GM21737 (cell line): ENCODE measurements around the gene CFAP46.

Experiments
- ATAC-seq: cut with Tn5 transposase; IDR thresholded peaks from one replicate; pipeline ENCODE4 v1.9.1; 2021; ENCODE audit warnings: mild to moderate bottlenecking, moderate library complexity; ENCODE audit not compliant: unreplicated experiment

Gene CFAP46

DNA sequence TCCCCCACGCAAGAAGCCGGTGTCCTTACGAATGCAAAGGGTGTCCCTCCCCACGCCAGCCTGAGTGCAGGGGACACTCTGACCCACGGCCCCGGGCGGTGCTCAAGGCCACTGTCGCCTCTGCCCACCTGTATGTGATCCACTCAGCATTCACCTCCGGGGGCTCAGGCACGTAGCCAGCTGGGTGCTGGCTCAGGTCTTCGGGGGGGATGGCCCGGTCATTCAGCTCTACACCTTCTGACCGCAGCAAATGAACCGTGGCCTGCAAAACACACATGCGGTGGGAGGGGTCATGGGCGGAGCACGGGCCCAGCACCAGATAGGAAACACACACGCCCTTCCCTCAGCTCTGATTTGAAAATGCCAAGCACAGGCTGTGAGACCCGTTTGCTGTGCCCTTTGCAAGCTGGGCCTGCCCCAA, 25.9 kb downstream of the CFAP46 start:
- ATAC-seq, result no peak

DNA sequence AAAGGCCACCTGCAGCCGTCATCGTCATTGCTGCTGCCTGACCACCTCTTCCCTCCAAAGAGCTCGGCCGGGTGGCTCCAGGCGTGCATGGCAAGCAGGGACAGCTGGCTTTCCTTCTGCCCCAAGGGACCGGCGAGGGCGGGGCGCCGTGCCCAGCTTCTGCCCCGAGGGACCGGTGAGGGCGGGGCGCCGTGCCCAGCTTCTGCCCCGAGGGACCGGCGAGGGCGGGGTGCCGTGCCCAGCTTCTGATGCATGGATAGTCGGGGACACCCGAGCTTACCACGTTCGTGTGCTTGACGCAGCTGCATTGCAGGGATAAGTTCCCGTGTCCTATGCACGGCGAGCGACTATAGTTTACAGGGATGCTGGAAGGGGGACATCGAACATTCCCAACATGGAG, 27.0 kb downstream of the CFAP46 start:
- ATAC-seq, result no peak

DNA sequence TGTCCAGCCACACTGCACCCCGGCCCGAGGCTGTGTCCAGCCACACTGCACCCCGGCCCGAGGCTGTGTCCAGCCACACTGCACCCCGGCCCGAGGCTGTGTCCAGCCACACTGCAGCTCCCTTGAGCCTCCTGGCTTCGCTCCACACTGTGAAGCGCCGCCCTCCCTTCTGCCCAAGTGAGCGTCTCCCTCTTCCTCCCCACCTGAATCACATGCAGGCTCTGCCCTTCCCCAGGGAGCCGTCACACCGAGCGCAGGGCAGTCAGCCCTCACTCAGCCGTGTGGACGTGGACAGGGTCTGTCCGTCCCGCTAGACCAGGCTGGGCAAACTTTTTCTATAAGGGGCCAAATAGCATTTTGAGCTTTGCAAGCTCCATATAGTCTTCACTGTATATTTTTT, 27.6 kb downstream of the CFAP46 start:
- ATAC-seq, result no peak

DNA sequence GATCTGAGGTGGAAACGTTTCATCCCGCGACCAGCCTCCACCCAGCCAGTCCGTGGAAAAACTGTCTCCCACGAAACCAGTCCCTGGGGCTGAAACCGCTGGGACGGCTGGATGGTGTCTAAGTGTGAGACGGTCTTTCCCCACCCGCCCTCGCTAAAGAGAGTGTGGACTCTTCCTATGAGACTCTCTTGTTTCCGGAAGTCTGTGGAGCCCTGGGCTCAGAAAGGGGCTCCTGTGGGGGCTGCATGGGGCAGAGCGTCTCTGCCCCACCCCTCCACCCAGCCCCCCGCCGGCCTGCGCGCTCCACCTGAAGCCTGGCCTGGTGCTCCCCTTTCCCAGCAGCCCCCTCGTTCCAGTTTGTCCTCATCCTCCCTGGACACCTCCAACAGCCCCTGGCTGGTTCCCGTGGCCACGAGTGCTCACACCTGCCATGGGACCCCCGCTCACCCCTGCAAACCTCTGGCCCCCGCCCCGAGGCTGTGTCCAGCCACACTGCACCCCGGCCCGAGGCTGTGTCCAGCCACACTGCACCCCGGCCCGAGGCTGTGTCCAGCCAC, 28.7 kb downstream of the CFAP46 start:
- ATAC-seq, result no peak

DNA sequence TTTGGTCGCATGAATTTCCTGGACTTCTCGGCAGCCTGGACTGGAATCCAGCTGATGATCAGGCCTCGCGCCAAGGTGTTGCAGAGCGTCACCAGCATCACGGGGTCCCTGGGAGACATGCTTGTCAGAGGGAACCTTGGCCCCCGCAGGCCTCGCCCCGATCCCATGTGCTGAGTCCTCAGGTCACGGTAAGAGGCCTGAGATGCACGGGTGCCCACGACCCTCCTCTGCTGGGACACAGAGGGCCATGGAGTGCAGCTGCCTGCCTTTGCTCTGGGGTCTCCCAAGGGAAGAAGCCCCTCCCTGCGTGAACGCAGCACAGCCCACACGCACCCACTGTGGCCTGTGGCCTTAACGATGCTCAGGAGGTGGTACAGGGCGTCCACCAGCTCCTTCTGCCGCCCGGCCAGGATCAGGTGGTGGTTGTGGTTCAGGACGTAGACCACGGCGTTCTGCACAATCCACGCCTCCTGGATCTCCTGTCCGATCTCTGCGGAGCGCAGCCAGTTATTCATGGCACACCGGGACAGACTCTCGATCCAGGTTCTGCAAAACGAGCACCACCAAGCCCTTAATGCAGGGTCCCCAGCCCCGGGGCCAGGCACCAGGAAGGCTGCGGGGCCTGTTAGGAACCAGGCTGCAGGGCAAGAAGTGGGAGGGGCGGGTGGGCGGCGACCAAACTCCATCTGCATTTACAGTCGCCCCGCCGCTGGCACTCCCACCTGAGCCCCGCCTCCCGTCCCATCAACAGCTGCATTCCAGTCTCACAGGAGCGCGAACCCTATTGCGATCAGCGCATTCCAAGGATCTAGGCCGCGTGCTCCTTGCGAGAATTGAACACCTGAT, 29.4 kb downstream of the CFAP46 start:
- ATAC-seq, result no peak

GRCh38 chr10:132912225-132912712, 30.1 kb downstream of the CFAP46 start:
- no peak for ATAC-seq

DNA sequence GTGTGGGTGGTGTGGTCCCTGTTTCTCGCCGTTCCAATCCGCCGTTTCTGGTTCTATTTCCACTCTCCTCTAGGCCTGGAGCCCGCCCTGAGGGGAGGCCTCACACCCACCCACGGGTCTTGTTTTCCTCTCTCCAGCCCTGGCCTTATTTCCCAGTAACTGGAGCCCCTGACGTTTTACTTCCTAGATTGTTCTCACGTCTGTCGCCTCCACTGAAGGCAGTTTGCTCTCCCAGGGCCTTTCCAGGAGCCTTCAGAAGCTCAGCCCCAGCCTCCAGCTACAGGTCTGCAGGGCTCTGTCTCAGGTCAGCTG, 30.6 kb downstream of the CFAP46 start:
- no peak for ATAC-seq

DNA sequence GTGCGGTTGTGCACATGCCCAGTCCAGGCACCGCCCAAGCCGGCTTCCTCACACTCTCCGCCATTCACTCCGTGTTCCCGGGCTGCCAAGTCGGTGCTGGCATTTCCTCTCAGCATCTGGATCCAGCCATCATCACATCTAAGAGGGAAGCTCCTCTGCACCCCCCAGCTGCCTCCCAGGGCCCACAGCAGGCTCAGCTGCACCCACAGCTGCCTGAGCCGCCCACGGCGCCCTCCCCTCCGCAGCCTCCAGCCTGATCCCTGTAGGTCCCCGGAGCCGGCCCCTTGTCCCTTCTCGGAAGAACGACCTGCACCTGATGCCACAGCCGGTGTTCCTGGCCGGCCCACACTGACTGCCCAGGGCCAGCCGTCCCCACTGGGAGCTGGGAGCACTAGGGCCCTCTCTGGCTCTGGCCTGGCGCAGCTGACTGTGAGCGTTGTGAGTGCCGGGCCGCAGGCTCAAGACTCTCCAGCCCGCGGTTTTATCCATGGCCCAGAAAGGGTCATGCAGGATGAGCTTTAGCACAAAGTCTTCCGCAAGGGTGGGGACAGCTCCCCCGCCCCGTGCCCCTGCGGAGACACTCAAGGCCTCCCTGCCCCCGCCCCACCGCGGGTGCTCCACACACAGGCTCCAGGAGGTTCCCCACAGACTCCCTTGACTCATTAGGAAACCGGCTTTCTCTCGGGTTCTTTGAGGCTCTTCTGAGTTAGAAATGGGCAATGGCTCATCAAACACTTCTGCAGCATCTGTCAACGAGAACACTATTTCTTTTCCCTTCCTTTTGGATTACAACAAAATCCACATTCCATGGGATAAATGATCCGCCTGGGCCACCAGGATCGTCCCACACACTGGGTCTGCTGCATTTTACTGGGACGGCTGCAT, 31.2 kb downstream of the CFAP46 start:
- ATAC-seq, result no peak

GRCh38 chr10:132910186-132910880, 32.0 kb downstream of the CFAP46 start:
- ATAC-seq, result no peak

- no peak for ATAC-seq
These were observed 32.8 kb downstream of the CFAP46 start for GRCh38 chr10:132909491-132910071.

- ATAC-seq, result no peak
These were observed 33.6 kb downstream of the CFAP46 start for GRCh38 chr10:132908621-132909295.

DNA sequence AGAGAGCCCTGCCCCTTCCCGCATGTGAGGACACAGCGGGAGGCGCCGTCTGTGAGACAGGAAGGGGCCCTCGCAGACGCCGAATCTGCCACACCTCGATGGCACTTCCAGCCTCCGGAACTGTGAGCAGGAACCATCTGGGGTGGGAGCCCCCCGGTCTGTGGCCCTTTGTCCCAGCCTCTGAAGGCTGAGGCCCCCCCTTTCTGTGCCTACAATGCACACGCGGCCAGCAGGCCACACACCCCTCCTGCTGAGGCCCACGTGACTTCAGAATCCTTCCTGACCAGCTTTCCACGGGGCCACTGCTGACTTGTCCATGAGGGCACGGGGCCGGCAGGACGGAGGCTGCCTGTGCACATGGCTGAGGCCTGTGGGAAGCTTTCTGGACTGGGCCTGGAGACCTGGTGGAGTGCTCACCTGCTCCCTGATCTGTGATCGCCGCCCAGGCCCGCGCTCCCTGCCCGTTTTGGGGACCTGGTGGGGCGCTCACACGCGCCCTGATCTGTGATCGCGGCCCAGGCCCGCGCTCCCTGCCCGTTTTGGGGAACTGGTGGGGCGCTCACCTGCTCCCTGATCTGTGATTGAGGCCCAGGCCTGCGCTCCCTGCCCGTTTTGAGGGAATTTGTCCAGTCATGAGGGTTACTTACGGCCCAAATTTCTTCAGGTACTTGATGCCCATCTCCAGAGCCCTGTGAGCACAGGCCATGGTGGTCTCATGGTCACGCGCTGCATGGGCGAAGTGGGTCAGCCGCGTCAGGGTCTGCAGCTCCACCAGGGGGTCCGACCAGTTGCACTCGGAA, 34.3 kb downstream of the CFAP46 start:
- no peak for ATAC-seq

- ATAC-seq, result no peak
These were observed 35.5 kb downstream of the CFAP46 start for GRCh38 chr10:132906836-132907235.

GRCh38 chr10:132906106-132906505, 36.3 kb downstream of the CFAP46 start:
- no peak for ATAC-seq

DNA sequence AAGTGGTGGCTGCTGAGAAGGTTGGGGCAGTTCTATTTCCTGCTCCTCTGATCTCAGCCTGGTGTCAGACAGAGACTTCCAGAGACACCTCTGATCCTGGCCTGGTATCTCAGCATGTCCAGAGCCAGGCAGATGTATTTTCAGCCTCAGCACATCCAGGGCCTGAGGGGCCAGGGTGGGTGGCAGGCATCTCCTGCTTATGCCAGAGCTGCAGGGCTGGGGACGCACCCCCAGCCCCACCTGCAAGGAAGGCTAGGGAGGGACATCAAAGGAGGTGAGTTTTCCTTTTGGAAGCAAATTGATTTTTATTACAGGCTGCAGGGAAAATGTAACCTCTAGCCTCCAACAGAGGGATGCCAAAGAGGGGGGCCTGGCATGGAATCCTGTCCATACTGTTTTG, 36.7 kb downstream of the CFAP46 start:
- ATAC-seq, result no peak

DNA sequence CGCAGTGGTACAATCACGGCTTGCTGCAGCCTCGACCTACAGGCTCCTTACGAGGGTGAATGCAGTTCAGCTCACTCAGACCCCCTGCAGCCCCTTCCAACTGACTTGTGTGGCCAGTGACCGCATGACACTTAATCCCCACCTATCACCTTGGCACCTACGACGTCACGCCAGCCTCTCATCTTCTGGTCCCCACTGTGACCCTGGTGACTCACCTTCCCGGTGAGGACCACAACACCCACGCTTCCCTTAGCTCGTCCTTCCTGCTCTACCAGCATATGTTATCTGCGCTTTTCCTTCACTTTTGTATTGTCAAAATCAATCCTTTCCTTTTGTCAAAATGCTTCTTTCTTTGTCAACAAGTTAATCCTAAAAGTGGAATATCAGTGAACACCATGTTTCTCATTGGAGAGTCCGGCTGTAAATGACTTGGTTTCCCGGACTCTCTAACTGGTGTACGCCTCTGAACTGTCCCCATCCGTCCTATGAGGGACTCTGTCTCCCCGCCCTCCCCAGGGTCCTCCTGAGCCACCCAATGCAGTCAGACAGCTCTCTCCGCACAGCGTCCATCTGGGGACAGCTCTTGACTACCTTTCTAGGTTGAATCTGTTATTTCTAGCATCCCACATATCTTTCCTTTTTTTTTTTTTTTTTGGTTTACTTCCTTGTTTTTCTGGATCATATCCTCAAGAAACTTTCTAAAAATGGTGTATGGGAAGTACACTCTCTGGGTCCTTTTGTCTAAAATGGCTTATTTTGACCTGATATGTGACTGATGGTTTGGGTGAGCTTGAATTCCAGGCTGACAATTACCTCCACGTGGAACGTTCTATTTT, 37.3 kb downstream of the CFAP46 start:
- no peak for ATAC-seq

DNA sequence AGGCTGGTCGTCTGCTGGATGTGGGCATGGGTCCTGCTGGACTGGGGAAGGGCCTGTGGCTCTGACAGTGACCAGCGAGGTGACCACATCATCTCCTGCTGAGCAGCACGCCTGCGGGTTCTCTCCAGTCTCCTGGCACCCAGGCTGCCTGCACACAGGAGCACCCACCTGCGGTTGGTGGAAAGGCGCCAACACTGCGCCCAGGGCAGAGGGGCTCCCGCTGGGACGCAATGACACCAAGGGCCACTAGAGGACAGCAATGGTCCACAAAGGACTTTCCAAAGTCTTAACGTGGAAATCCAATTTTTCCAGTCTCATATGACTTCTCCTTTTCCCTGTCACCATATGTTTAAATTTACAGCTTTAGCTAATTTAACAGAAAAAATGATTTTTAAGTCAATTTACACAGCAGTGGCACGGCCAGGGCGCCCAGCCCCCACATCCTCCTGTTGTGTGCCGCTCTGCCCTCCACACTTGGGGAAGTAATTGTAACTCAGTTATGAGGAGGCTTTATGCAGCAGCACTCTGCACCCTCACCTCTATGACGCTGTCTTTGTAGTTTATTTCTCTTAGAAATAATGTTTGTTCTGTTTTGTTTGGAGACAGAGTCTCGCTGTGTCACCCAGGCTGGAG, 38.1 kb downstream of the CFAP46 start:
- no peak for ATAC-seq
